ES-I3 (cell line): ENCODE data around the gene NTF3.

Experiments used
- H3K36me3 ChIP-seq: 2 replicates; pipeline ENCODE4 v1.6.1; 2013; ENCODE audit warnings: mild to moderate bottlenecking, low read length, control low read depth, moderate library complexity; ENCODE audit not compliant: insufficient read depth
- H3K4me1 ChIP-seq: 2 replicates; pipeline ENCODE4 v1.6.1; 2013; ENCODE audit warnings: mild to moderate bottlenecking, control low read depth, low read length; ENCODE audit not compliant: insufficient read depth
- H3K9ac ChIP-seq: 2 replicates; pipeline ENCODE4 v1.6.1; 2013; ENCODE audit warnings: low read depth, mild to moderate bottlenecking, low read length, moderate library complexity
- H3K9me3 ChIP-seq: 2 replicates; pipeline ENCODE4 v1.6.1; 2013; ENCODE audit warnings: mild to moderate bottlenecking, low read length, moderate library complexity; ENCODE audit not compliant: control insufficient read depth, insufficient read depth

Gene NTF3

DNA sequence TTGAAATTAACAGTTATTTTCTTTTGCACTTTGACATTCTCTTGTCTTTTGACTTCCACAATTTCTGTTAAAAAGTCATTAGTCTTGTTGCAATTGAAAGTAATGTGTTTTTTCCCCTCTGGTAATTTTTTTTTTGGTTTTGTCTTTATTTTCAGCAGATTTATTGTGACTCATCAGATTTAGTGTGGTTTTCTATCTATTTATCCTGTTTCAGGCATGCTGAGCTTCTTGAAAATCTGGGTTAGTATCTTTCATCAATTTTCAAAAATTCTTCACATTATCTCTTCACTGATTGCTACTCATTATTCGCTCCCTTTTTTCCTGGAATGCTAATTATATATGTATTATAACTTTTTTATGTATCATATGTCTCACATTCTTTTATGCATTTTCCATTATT lies 15.3 kb upstream of the NTF3 start:
- no peaks in the 10 kb centered on the region for H3K9me3 ChIP-seq
- no peaks in the 10 kb centered on the region for H3K36me3 ChIP-seq
- H3K9ac ChIP-seq, result no peak overlapping the region
- no peaks in the 10 kb centered on the region for H3K4me1 ChIP-seq

DNA sequence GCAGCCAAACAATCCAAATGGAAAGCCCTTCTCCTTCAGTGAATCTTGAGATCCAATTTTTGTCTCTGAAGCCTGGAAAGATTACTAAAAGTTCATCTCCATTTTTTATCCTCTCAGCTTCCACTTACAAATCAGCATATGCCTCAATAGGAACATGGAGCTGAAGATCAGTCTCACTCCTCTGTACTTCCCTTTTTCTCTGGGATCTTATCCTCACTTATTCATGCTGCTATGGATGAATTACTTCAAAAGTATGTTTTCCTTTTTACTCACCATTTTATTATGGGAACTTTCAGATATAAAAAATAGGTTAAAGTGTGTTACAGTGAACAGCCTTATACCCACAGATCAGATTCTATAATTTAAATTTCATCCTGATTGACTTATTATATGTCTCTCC lies 14.4 kb upstream of the NTF3 start:
- no peaks in the 10 kb centered on the region for H3K9me3 ChIP-seq
- no peak overlapping the region for H3K9ac ChIP-seq
- no peaks in the 10 kb centered on the region for H3K4me1 ChIP-seq
- H3K36me3 ChIP-seq, result no peaks in the 10 kb centered on the region

DNA sequence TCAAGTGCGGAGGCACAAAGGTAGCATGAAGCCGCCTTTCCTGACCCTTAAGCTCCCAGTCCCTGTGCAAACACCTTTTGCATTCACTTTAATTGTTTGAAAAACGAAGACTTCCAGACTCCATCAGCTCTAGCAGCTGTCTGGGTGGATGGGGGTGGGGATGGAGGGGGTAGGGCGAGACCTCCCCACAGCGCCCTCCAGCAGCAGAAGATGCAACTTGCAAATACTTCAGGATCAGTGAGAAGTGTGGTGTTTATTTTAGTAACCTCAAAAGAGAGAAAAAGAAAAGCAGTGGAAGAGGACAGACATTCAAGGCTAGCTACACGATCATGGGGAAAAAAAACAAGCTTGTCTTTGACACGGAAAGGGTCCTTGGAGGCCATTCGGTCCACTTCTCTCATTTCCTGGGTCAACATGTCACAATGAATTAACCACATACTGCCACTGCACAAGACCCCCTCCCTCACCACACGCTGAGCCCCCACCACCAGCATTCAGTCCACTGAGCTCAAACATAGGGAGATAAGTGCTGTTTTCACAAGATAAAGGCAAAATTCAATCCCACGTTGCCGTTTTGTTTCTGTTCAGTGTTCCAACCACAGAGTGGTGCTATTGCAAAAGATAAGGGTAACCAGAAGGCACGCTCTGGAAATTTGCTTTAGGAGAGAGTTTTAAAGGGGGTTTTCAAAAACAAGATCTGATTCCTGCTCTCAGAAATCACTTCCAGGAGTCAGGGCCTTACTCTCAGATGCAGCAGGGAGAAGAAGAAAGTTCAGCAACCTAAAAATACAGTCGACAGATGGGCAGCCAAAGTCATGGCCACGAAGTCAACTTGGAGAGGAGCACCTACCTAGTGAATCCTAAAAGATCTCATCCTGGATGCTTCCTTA lies 3.3 kb upstream of the NTF3 start:
- Histone ChIP-seq H3K36me3 (no peaks in the 10 kb centered on the region), H3K9me3 (no peaks in the 10 kb centered on the region), H3K9ac (peak overlapping the region; percentile 35), H3K4me1 (peaks cover 16% of the 10 kb centered on the region)

DNA sequence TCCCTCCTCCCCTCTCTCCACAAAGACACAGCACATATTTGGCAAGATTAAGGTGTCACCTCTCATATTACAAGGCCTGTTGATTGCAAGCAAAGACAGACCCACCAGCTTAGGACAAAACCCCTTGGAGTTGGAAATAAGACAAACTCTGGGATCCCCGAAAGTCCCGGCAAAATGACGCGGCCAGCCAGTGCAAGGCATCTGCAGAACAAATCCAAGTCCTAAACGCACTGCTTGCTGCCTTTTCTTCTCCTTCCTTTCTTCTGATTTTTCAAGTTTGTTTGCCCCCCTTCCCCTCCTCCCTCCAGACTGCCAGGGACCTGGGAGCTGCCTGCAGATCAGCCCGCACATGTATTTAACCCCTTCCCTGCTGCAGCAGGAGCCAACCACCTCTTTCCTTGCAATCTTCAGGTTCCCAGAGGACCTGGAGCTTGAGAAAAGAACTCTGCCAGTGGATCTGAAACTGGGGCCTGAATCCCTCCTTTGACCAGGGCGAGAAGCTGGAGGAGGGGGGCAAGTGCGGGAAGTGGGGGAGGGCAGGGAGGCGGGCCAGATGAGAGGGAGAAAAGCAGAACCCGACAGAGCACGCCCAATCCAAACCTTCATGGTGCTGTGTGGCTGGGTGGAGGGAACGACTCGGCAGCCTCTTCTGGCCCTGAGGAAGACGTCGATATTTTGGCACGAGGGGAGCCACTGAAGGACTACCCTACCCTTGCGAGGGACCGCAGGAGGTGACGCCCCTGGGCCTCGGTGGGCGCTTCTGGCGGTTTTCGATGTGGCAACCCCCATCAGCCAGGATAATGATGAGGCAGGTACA lies 2.0 kb upstream of the NTF3 start:
- H3K9me3 ChIP-seq, result no peaks in the 10 kb centered on the region
- peaks cover 16% of the 10 kb centered on the region for H3K4me1 ChIP-seq
- H3K36me3 ChIP-seq, result no peaks in the 10 kb centered on the region
- peak overlapping the region; percentile 52; the same call in 1 of the 2 replicates for H3K9ac ChIP-seq

DNA sequence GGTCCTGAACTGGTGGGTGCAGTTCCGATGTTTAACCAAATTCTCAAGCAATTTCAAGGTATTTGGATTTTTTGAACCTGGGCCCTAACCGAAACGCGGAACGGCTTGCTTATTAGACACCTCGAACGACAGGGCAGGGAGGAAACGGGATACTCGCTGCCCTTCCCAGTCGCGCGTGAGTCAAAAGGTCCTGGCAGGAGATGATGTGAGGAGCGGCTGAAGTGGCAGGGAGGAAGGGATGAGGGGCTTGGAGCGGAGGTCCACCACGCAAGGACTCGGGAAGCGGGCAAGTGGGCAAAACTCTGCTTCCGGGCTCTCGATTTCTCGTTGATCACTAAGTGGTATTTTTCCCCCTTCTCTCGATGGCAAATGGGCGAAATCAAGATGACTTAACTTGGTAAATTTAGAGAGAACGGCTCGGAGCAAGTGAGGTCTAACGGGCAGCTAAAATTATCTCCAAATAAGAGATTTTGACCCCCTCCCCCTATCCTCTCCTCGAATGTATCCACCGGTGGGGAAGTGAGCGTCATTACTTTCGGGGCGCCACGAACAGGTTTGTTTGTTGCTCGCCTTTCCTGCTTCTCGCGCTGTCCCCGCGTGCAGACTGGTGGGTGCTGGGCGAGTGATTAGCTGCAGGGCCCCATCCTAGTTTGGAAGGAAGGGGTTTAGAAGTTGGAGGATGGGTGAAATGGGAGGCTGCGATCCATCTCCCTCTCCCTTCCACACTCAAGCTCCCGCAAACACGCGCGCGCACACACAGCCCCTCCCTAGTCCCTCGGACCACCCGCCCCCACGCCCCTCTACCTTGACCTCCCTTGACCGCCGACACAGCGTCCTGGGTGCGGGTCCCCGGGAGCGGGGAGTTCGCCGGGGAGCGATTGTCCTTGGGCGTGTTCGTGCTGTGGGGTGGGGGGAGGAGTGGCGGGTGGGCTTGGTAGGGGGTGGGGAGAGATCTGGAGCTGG lies 986 bp upstream of the NTF3 start:
- H3K9ac ChIP-seq, result peak overlapping the region; percentile 52; the same call in 1 of the 2 replicates
- H3K36me3 ChIP-seq, result no peaks in the 10 kb centered on the region
- H3K4me1 ChIP-seq, result peaks cover 13% of the 10 kb centered on the region
- no peaks in the 10 kb centered on the region for H3K9me3 ChIP-seq

DNA sequence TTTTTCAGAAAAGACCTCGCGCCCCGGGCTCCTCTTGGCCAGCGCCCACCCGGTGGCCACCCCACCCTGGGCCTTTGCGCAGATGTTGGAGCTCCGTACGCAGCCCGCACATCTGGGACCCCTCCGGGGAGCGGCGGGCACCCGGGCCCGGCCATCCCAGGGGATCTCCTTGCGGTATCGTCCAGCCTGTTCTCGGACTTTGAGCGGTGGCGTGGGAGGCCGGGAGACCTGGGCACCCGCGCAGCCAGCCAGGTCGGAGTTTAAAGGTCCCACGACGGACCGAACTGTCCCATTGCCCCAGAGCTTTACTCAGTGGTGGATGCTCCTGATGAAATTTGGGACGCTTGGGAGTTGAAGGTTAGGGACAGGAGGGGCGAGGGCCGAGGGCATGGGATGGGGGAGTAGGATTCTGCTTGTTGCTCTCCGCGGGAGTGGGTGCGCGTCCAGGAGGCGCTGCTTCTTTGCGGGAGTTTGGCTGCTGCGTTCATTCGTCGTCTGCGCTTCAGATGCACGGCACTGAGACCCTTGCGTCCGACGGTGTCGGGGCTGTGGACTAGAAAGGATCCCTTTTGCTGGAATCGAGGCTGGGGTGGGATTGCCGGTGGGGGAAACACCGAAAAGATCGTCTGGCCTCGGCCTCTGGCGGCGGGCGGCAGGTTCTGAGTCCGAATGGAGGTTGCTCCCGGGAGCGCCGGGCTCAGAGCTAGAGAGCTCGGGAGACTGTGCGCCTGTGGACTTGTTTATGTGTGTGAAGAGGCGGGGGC lies 1.4 kb downstream of the NTF3 start:
- Histone ChIP-seq H3K9ac (peak overlapping the region; percentile 46; the same call in 1 of the 2 replicates), H3K4me1 (peaks cover 5% of the 10 kb centered on the region; the same call in 1 of the 2 replicates), H3K9me3 (no peaks in the 10 kb centered on the region), H3K36me3 (no peaks in the 10 kb centered on the region)

DNA sequence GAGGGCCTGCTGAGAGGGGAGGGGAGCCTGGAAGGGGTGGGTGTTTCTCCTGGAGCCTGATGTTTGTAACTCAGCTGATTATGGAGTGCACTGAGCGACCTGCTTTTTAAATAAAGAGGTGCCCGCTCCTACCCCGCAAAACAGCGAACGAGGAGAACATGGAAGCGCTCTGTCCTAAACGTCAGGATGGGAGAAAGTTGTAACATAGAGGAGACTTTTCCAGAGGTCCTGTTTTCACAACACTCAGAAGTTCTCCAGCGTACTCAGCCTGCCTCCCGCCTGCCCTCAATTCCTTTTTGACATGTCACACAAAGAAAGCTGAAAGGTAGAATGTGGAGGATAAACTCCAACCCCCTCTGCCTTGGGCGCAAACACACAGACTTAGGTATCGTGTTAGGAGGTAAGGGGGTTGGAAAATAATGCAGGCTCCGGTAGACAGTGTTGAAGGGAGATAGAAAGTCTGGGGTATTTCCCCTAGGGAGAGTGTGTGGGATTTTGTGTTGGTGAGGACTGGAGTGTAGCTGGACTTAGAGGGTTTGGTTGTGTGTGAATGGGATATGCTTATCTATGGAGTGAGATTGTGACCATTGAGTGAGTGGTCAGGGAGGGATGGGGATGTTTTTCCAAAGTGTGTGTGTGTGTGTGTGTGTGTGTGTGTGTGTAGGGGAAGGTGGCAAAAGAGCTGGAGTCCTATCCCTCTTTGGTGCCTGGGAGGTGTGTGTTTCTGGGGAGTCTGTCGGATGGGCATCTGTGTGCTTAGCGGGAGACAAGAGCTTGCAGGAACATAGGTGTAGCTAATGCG lies 2.1 kb downstream of the NTF3 start:
- Histone ChIP-seq H3K36me3 (no peaks in the 10 kb centered on the region), H3K9me3 (no peaks in the 10 kb centered on the region), H3K9ac (peak overlapping the region; percentile 46; the same call in 1 of the 2 replicates), H3K4me1 (0 out of 2 replicates have a peak, but pooled peaks cover 3% of the 10 kb centered on the region)

DNA sequence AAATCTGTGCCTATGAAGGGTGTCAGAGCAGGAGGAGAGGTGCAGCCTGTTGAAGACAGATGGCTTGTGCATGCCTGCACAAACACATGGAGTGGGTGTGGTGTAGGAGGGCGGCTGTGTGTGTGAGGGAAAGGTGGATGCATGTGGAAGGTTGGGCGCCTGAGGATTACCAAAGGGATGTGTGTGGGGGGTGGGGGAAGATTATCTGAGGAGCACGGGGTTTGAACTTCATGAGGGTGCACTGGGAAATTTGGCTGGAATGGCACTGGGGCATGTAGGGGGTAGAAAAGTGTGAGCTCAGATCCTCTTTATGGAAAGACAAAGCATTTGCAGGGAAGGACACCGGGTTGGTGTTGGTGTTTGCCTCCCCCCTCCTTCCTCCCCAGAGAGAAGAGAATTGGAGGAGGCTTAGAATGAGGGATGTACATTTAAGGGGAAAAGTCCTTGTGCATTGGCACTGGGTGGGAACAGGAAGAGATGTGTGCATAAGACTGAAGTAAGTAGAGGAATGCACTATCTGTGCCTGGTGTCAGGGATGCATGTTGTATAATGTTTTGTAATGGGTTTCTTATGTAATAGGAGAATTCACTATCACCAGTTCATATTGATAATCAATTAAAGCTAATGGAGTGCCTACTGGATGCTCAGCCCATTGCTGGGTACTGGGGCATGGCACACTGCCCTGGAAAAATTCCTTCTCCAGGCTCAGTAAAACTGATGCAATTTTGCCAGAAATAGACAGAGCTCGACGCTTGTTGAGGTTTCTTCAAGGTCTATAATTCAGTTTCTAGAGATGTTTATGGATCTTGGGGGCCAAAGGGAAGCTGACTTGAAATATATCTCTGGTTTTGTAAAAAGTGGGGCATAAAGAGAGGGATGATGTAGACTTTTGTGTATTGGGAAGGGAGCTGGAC lies 3.0 kb downstream of the NTF3 start:
- H3K9me3 ChIP-seq, result no peaks in the 10 kb centered on the region
- no peaks in the 10 kb centered on the region for H3K36me3 ChIP-seq
- H3K9ac ChIP-seq, result no peak overlapping the region
- no peaks in the 10 kb centered on the region for H3K4me1 ChIP-seq

DNA sequence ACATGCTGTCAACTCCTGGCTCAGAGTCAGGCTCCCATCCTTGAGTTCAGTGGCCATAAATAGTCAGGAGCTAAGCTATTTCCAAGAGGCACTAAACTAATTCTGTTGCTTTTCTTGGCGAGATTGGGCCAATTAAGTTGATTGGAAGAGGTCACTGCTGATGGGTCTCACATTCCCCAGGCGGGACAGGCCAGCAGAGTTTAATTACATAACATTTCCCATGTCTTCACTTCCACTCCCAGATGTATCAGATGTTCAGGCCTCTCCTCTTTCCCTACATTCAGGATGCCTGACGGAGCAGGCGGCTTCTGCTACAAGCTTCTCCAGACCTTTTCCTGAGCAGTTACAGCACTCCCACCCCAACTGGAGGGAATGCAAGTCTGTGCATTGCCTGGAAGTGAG lies 5.3 kb downstream of the NTF3 start:
- Histone ChIP-seq H3K9ac (no peak overlapping the region), H3K4me1 (peaks cover 12% of the 10 kb centered on the region), H3K36me3 (no peaks in the 10 kb centered on the region), H3K9me3 (no peaks in the 10 kb centered on the region)

DNA sequence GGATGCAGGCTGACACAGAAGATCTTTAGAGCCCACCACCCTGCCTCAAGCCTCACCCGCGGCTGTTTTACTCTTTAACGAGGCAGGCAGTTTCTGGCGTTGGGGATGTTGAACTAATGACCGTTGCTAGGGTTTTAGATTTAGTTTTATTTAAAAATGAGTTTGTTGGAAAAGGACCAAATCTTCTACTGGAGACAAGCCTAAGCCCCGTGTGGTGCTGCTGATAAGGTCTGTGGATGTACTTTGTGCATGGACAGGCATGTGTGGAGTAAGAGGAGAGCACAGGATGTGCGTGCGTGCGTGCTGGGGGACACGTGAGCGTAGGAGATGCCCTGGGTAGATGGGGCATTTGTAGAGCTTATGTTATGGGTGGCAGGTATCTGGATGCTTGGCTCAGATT lies 5.7 kb downstream of the NTF3 start:
- H3K9ac ChIP-seq, result no peak overlapping the region
- peaks cover 12% of the 10 kb centered on the region for H3K4me1 ChIP-seq
- H3K9me3 ChIP-seq, result no peaks in the 10 kb centered on the region
- no peaks in the 10 kb centered on the region for H3K36me3 ChIP-seq

DNA sequence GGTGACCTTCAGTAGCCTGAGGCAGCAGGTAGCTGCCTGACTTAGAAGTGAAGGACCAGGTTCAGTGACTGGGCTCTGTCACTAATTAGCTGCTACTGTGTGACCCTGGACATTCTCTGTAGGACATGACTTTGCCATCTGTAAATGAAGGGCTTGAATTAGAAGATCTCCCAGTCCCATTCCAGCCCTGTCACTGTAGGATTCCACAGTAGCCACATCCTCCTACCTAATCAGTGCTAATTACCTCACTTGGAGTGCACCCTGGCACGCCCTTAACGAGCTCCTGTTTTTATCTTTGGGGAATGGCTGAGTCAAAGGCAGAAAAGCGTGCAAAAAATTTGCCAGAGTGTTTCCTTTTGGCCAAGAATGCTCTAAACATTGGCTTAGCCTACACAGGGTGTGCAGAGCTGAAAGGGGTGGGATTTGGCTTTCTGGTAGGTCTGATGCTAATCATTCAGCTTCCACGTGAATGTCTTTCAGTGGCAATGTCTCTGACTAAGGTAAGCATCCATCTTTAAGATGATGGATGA lies 6.8 kb downstream of the NTF3 start:
- Histone ChIP-seq H3K4me1 (peaks cover 12% of the 10 kb centered on the region), H3K36me3 (no peaks in the 10 kb centered on the region)

DNA sequence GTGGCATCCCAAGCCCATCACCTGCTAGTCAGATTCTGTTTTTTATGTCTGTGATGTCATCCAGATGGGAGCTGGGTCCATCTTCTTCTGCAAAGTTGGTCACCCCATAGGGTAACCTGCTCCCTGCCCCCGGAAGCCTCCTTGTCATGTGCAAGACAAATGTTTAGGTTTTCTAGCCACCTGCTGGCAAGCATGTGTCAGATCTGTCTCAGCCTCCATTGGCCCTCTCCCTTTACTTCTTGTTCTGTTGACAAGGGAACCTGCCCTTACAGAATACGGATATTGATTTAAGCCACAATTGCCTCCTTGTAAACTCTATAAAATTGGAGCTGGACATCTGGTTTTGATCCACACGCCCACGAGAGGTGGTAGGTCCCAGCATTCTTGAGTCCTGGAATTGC lies 7.5 kb downstream of the NTF3 start:
- H3K36me3 ChIP-seq, result no peaks in the 10 kb centered on the region
- H3K9ac ChIP-seq, result no peak overlapping the region
- no peaks in the 10 kb centered on the region for H3K9me3 ChIP-seq
- peaks cover 12% of the 10 kb centered on the region for H3K4me1 ChIP-seq

More for the DNA sequence above, 6.8 kb downstream of the NTF3 start:
- Histone ChIP-seq H3K9me3 (no peaks in the 10 kb centered on the region), H3K9ac (no peak overlapping the region)
